SK-N-SH treated with all-trans-retinoic acid at 6 μM for 48 hours (cell line): Measurements from ENCODE around the gene KCP.
A peak's percentile ranks its signal among the peaks of the same experiment; 100 is the strongest.

ENCODE experiments used
- ATAC-seq: fragments of 200-7000 bp; cut with Tn5 transposase; 3 replicates; pipeline ENCODE4 v1.9.1; 2020; ENCODE audit warnings: mild to moderate bottlenecking, moderate library complexity
- ARNTL ChIP-seq: fragments of 450-650 bp; formaldehyde crosslinking; IDR thresholded peaks from 2 replicates; pipeline ENCODE4 v1.5.0; 2020; ENCODE audit warnings: low read depth, mild to moderate bottlenecking, moderate library complexity, borderline replicate concordance
- CREB5 ChIP-seq: fragments of 250-450 bp; sonication (Bioruptor Pico); IDR thresholded peaks from 2 replicates; pipeline ENCODE4 v1.5.1; 2020; ENCODE audit warnings: low read depth, mild to moderate bottlenecking, moderate library complexity
- CSDC2 ChIP-seq: fragments of 250-450 bp; sonication (Bioruptor Pico); IDR thresholded peaks from 2 replicates; pipeline ENCODE4 v1.5.0; 2020; ENCODE audit warnings: mild to moderate bottlenecking, moderate library complexity
- ESRRG ChIP-seq: fragments of 250-450 bp; sonication (Bioruptor Pico); IDR thresholded peaks from 2 replicates; pipeline ENCODE4 v1.6.1; 2021; ENCODE audit warnings: mild to moderate bottlenecking
- GLIS3 ChIP-seq: fragments of 250-450 bp; sonication (Bioruptor Pico); IDR thresholded peaks from 2 replicates; pipeline ENCODE4 v1.5.0; 2020; ENCODE audit warnings: mild to moderate bottlenecking, moderate library complexity
- ISL1 ChIP-seq: fragments of 250-450 bp; sonication (Bioruptor Pico); IDR thresholded peaks from 2 replicates; pipeline ENCODE4 v2.1.2; 2022; ENCODE audit warnings: mild to moderate bottlenecking, moderate library complexity
- OSR1 ChIP-seq: fragments of 250-450 bp; sonication (Bioruptor Pico); IDR thresholded peaks from 2 replicates; pipeline ENCODE4 v1.8.0; 2022; ENCODE audit warnings: moderate library complexity, mild to moderate bottlenecking, inconsistent platforms
- PATZ1 ChIP-seq: fragments of 250-450 bp; sonication (Bioruptor Pico); IDR thresholded peaks from 2 replicates; pipeline ENCODE4 v1.8.0; 2020; ENCODE audit warnings: mild to moderate bottlenecking, moderate library complexity, borderline replicate concordance
- PPARA ChIP-seq: fragments of 250-450 bp; sonication (Bioruptor Pico); IDR thresholded peaks from 2 replicates; pipeline ENCODE4 v1.5.0; 2020; ENCODE audit warnings: mild to moderate bottlenecking, borderline replicate concordance
- RARB ChIP-seq: fragments of 250-450 bp; sonication (Bioruptor Pico); IDR thresholded peaks from 2 replicates; pipeline ENCODE4 v1.8.0; 2021; ENCODE audit warnings: mild to moderate bottlenecking, moderate library complexity
- SNAI2 ChIP-seq: fragments of 250-450 bp; sonication (Bioruptor Pico); IDR thresholded peaks from 2 replicates; pipeline ENCODE4 v1.5.0; 2020; ENCODE audit warnings: mild to moderate bottlenecking, moderate library complexity
- TCF4 ChIP-seq: fragments of 250-450 bp; sonication (Bioruptor Pico); IDR thresholded peaks from 2 replicates; pipeline ENCODE4 v1.8.0; 2021; ENCODE audit warnings: mild to moderate bottlenecking, moderate library complexity, borderline replicate concordance
- TOX ChIP-seq: fragments of 250-450 bp; sonication (Bioruptor Pico); IDR thresholded peaks from 2 replicates; pipeline ENCODE4 v1.8.0; 2021; ENCODE audit warnings: mild to moderate bottlenecking, moderate library complexity, borderline replicate concordance
- ZC3H10 ChIP-seq: fragments of 250-450 bp; sonication (Bioruptor Pico); IDR thresholded peaks from 2 replicates; pipeline ENCODE4 v1.5.1; 2021; ENCODE audit warnings: mild to moderate bottlenecking, moderate library complexity
- ZFP3 ChIP-seq: fragments of 250-450 bp; sonication (Bioruptor Pico); IDR thresholded peaks from 2 replicates; pipeline ENCODE4 v1.5.0; 2020; ENCODE audit warnings: mild to moderate bottlenecking, moderate library complexity
- ZFP30 ChIP-seq: fragments of 450-650 bp; formaldehyde crosslinking; IDR thresholded peaks from 2 replicates; pipeline ENCODE4 v1.5.0; 2022; ENCODE audit warnings: mild to moderate bottlenecking, moderate library complexity
- ZNF565 ChIP-seq: fragments of 450-650 bp; formaldehyde crosslinking; conservative IDR thresholded peaks from 2 replicates; pipeline ENCODE4 v1.5.0; 2020; ENCODE audit warnings: low read depth, mild to moderate bottlenecking, moderate library complexity
- ZNF70 ChIP-seq: fragments of 450-650 bp; formaldehyde crosslinking; IDR thresholded peaks from 2 replicates; pipeline ENCODE4 v1.5.0; 2020; ENCODE audit warnings: mild to moderate bottlenecking, moderate library complexity
- ZNF8 ChIP-seq: fragments of 450-650 bp; formaldehyde crosslinking; IDR thresholded peaks from 2 replicates; pipeline ENCODE4 v1.5.0; 2020; ENCODE audit warnings: mild to moderate bottlenecking, moderate library complexity
- TF ChIP-seq, protein P1 (sequence below): fragments of 250-450 bp; sonication (Bioruptor Pico); IDR thresholded peaks from 2 replicates; pipeline ENCODE4 v1.5.0; 2020; ENCODE audit warnings: mild to moderate bottlenecking, moderate library complexity
- TF ChIP-seq, protein P2 (sequence below): fragments of 250-450 bp; sonication (Bioruptor Pico); IDR thresholded peaks from 2 replicates; pipeline ENCODE4 v1.5.1; 2021; ENCODE audit warnings: mild to moderate bottlenecking, moderate library complexity
- TF ChIP-seq, protein P3 (sequence below): fragments of 250-450 bp; sonication (Bioruptor Pico); IDR thresholded peaks from 2 replicates; pipeline ENCODE4 v1.8.0; 2021; ENCODE audit warnings: low read depth, mild to moderate bottlenecking, moderate library complexity, borderline replicate concordance

Gene KCP

DNA sequence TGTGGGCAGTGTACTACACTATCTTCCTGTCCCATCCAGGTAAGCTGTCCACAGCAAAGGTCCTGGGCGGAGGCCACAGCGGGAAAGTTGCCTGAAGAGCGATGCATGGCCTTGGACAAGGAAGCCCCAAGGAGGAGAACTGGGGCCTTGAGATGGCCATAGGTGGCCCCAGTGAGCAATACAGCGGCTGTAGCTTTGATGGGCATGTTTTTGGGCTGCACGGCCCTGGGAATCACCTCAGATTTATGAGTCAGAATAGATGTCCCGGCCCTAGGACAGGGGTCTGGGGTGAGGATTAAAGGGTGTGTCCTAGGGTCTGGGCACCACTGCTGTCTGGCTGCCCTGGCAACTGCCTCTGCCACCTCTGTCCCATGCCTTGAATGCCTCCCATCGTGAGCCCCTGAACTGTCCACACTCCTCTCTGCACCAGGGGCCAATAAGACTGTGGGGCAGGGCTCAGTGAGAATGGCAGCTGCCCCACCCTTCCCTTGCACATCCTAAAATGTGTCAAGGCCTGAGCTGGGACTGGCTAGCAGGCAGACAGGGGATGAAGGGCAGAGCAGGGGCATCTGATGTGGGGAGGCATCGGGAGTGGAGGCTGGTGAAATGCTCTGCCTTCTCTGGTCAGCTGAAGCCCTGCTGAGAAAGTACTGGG, 17.8 kb upstream of the KCP start:
- TF ChIP-seq ZFP3 (CRISPR knock-in tag): no peak
- no peak for TF ChIP-seq SNAI2 (CRISPR knock-in tag)
- TF ChIP-seq, protein P1, sequence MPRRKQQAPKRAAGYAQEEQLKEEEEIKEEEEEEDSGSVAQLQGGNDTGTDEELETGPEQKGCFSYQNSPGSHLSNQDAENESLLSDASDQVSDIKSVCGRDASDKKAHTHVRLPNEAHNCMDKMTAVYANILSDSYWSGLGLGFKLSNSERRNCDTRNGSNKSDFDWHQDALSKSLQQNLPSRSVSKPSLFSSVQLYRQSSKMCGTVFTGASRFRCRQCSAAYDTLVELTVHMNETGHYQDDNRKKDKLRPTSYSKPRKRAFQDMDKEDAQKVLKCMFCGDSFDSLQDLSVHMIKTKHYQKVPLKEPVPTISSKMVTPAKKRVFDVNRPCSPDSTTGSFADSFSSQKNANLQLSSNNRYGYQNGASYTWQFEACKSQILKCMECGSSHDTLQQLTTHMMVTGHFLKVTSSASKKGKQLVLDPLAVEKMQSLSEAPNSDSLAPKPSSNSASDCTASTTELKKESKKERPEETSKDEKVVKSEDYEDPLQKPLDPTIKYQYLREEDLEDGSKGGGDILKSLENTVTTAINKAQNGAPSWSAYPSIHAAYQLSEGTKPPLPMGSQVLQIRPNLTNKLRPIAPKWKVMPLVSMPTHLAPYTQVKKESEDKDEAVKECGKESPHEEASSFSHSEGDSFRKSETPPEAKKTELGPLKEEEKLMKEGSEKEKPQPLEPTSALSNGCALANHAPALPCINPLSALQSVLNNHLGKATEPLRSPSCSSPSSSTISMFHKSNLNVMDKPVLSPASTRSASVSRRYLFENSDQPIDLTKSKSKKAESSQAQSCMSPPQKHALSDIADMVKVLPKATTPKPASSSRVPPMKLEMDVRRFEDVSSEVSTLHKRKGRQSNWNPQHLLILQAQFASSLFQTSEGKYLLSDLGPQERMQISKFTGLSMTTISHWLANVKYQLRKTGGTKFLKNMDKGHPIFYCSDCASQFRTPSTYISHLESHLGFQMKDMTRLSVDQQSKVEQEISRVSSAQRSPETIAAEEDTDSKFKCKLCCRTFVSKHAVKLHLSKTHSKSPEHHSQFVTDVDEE: no peak
- TF ChIP-seq, all 23 proteins: peak for 0
- no peak for ATAC-seq

DNA sequence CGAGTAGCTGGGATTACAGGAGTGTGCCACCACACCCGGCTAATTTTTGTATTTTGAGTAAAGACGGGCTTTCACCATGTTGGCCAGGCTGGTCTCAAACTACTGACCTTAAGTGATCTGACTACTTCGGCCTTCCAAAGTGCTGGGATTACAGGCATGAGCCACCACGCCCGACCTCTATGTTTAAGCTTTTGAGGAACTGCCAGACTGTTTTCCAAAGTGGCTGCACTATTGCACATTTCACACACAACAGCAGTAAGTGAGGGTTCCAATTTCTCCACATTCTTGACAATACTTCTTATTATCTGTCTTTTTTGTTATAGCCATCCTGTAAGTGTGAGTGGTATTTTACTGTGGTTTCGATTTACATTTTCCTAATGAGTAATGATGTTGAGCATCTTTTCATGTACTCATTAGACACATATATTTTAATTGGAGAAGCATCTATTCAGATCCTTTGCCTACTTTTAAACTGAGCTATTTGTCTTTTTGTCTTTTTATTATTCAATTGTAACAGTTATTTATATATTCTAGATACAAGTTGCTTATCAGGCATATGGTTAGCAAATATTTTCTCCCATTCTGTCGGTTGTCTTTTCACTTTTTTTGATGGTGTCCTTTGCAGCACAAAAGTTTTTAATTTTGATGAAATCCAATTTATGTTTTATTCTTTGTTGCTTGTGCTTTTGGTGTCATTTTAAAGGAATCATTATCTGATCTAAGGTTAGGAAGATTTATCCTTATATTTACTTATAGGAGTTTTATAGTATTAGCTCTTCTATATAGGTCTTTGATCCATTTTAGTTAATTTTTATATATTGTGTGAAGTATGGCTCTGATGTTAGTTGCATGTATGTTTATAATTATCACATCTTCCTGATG, 14.4 kb upstream of the KCP start:
- no peak for ATAC-seq
- TF ChIP-seq TOX (CRISPR knock-in tag): no peak
- no peak for TF ChIP-seq RARB
- no peak for TF ChIP-seq ZNF565 (CRISPR knock-in tag)
- TF ChIP-seq TCF4 (CRISPR knock-in tag): no peak
- no peak for TF ChIP-seq CREB5
- no peak for TF ChIP-seq OSR1
- no peak for TF ChIP-seq ARNTL (CRISPR knock-in tag)
- TF ChIP-seq, protein P2, sequence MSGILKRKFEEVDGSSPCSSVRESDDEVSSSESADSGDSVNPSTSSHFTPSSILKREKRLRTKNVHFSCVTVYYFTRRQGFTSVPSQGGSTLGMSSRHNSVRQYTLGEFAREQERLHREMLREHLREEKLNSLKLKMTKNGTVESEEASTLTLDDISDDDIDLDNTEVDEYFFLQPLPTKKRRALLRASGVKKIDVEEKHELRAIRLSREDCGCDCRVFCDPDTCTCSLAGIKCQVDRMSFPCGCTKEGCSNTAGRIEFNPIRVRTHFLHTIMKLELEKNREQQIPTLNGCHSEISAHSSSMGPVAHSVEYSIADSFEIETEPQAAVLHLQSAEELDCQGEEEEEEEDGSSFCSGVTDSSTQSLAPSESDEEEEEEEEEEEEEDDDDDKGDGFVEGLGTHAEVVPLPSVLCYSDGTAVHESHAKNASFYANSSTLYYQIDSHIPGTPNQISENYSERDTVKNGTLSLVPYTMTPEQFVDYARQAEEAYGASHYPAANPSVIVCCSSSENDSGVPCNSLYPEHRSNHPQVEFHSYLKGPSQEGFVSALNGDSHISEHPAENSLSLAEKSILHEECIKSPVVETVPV: no peak
- TF ChIP-seq, protein P3, sequence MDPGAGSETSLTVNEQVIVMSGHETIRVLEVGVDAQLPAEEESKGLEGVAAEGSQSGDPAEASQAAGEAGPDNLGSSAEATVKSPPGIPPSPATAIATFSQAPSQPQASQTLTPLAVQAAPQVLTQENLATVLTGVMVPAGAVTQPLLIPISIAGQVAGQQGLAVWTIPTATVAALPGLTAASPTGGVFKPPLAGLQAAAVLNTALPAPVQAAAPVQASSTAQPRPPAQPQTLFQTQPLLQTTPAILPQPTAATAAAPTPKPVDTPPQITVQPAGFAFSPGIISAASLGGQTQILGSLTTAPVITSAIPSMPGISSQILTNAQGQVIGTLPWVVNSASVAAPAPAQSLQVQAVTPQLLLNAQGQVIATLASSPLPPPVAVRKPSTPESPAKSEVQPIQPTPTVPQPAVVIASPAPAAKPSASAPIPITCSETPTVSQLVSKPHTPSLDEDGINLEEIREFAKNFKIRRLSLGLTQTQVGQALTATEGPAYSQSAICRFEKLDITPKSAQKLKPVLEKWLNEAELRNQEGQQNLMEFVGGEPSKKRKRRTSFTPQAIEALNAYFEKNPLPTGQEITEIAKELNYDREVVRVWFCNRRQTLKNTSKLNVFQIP (CRISPR knock-in tag): no peak
- TF ChIP-seq, protein P1: no peak
- TF ChIP-seq ISL1 (CRISPR knock-in tag): no peak
- TF ChIP-seq CSDC2 (CRISPR knock-in tag): no peak
- TF ChIP-seq ESRRG: no peak
- no peak for TF ChIP-seq ZFP3 (CRISPR knock-in tag)
- TF ChIP-seq SNAI2 (CRISPR knock-in tag): no peak
- TF ChIP-seq ZC3H10 (CRISPR knock-in tag): no peak
- TF ChIP-seq, all 23 proteins: peak for 0

- peak; percentile 25; the same call in 1 of the 3 replicates for ATAC-seq
- TF ChIP-seq PATZ1 (CRISPR knock-in tag) (no peak), GLIS3 (CRISPR knock-in tag) (no peak), ZNF70 (CRISPR knock-in tag) (no peak), PPARA (CRISPR knock-in tag) (no peak), SNAI2 (CRISPR knock-in tag) (no peak), TCF4 (CRISPR knock-in tag) (no peak), ZNF8 (no peak), OSR1 (no peak), TOX (CRISPR knock-in tag) (no peak), ZFP30 (CRISPR knock-in tag) (no peak), ZNF565 (CRISPR knock-in tag) (no peak)
- TF ChIP-seq, protein P2: no peak
Observed at GRCh38 chr7:128923411-128923800, 12.9 kb upstream of the KCP start.
